CD4-positive, alpha-beta T cell treated with Interleukin-6 at 100 ng/mL for 8 hours (primary cell): ENCODE results near the gene ASCL5.
"Not testable (repeated sequence)": the region's sequence is repeated elsewhere in the genome, so short reads cannot be mapped to it uniquely, and the experiment has no call there.

Experiments
- DNase-seq: peaks from one replicate; pipeline ENCODE4 v3.0.0-alpha.2; 2020; ENCODE audit warnings: mixed read lengths, low spot score

The ASCL5 gene

GRCh38 chr1:201126832-201127754, at the start of gene ASCL5:
TSS of gene ASCL5 (minus strand) at chr1:201127184. CDS start at chr1:201115372, 11,812 bp downstream.
- DNase-seq = no peak

- no peak for DNase-seq
These were observed 49.0 kb upstream of the ASCL5 start for GRCh38 chr1:201175820-201176500.

GRCh38 chr1:201173736-201174135, 46.8 kb upstream of the ASCL5 start:
- DNase-seq = no peak

DNA sequence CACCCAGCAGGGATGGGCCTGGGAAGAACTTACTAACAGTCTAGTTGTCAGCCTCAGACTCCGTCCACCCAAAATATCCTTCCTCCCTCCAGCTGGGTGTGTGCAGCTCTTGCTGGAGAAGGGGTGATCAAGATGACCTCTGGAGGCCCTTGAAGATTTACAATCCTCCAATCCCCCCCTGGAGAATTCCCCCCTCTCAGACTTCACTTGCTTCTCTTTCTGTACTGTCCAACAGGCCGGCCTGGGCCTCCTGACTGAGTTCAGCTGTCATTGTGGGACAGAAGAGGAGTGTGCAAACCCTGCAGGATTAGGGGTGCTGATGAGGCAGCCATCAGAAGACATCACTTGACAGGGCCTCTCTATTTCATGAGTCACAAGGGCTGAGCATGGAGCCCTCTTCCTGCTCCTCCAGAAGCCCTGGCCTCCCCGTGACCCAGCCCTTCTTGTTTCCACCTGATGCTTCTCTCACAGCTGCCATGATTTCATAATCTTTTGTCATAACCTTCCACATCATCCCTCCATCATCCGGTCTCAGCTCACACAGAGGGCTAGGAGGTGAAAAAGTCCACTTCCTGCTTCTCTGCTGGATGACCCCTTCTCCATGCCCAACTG, 46.1 kb upstream of the ASCL5 start:
- no peak for DNase-seq

- DNase-seq = no peak
These were observed 45.3 kb upstream of the ASCL5 start for GRCh38 chr1:201172326-201172725.

- DNase-seq = peak; percentile 6
These were observed 44.4 kb upstream of the ASCL5 start for GRCh38 chr1:201171063-201172036.

DNA sequence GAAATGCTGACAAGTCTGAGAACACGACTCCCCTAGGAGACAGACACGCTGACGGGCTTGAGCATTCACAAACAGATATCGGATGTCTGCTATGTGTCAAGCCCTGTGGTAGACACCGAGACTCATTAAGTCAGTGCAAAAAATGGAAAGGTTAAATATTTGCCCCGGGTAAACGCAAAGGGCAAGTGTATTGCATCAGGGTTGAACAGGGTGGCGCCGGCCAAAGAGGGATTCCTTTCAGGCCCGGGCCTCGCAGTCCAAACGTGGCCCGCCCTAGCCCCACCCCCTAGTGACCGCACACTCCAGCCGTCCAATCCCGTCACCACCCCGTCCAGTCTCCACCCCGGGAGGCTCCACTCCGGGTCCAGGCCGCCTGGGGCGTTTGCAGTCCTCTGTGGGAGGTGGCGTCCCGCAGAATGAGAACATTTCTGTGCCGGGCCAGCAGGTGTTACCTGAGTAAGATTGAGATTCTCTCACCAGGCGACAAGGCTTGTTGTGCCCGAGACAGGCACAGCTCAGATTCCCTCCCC, 43.6 kb upstream of the ASCL5 start:
- DNase-seq = peak; percentile 68

DNA sequence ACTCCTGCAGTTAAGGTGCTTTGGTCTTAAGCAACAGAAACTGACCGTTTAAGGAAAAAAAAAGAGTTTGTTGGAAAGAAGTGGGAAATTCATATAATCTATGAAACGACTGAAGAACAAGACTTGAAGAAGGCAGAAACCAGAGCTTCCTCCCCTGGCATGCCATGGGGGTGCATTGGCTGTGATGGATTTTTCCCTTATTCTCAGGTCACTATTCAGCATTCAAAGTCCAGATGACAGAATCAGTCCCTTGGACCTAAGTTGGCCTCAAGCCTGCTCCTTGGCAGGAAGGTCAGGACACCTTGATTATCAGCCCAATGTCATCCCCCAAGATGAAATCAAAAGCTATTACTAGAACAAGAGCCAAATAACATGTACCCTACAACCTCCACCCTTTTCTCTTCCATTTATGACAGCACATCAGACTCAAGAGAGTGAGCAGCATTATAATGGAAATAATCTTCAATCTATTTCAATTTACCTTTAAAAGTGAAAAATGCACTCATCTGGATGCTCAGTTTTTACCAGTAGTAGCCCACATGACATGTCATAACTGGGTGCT, 43.1 kb upstream of the ASCL5 start:
- DNase-seq = no peak

- no peak for DNase-seq
These were observed 42.2 kb upstream of the ASCL5 start for GRCh38 chr1:201169203-201169602.

DNA sequence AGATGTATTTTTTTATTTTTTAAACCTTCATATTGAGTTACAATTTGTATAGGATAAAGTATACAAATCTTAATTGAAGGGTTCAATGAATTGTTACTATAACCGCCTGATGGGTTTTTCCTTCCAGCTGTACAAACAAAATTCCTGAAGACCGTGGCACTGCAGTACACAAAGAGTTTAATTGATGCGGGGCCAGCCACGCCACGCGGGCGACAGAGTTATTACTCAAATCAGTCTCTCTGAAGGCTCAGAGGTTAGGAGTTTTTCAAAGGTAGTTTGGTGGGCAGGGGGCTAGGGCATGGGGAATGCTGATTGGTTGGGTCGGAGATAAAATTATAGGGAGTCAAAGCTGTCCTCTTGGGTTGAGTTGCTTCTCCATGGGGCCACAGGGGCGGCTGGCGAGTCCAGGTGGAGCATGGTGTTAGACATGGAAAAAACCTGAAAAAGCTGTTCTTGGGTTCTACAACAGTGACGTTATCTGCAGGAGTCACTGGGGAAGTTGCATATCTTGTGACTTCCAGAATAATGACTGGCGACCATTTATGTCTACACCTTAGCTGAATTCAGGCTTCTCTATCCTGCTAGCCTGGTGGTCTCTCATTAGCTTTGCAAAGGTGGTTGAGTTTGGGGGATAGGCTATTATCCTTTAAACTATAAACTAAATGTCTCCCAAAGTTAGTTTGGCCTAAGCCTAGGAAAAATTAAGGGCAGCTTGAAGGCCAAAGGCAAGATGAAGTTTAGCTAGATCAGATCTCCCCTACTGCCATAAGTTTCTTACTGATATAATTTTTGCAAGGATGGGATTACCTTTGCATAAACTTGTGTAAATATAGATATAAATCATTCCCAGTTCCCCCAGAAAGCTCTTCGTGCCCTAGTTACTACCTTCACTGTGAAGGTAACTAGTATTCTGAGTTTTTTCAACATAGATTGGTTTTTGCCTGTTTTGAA, 40.3 kb upstream of the ASCL5 start:
- no peak for DNase-seq

GRCh38 chr1:201164645-201165044, 37.7 kb upstream of the ASCL5 start:
- DNase-seq = no peak

GRCh38 chr1:201163707-201164106, 36.7 kb upstream of the ASCL5 start:
- DNase-seq = no peak

DNA sequence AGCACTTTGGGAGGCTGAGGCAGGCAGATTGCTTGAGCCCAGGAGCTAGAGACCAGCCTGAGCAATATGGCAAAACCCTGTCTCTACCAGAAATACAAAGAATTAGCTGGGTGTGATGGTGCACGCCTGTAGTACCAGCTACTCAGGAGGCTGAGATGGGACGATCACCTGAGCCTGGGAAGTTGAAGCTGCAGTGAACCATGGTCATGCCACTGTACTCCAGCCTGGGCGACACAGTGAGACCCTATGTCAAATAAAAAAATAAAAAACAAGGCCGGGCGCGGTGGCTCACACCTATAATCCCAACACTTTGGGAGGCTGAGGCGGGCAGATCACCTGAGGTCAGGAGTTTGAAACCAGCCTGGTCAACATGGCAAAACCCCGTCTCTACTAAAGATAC, 36.1 kb upstream of the ASCL5 start:
- not testable (repeated sequence) for DNase-seq

- DNase-seq = no peak
These were observed 31.0 kb upstream of the ASCL5 start for GRCh38 chr1:201157949-201158348.

GRCh38 chr1:201156819-201157218, 29.8 kb upstream of the ASCL5 start:
- no peak for DNase-seq

DNA sequence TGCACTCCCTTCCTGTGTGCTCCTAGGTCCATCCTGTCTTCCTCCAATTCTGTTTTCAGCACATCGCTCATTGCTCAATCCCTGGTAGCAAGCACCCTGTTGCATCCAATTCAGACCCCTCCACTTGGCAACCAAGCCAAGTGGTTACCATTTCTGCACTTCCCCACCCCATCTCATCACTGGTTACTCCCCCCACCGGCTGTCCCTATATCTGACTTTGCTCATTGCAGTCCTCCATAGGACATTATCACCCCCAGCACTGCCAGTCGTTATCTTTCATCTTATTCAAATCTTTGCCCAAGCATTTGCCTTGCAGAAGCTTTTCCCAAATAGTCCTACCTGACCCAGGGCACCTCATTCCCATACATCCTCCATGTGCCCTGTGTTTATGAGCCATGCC, 29.4 kb upstream of the ASCL5 start:
- DNase-seq = no peak

- no peak for DNase-seq
These were observed 28.4 kb upstream of the ASCL5 start for GRCh38 chr1:201155354-201155753.

- DNase-seq = peak; percentile 97
These were observed 27.6 kb upstream of the ASCL5 start, which contains the start of gene TMEM9 for GRCh38 chr1:201154389-201155165. TSS of gene TMEM9 (minus strand) at chr1:201154474. CDS start at chr1:201153923, 551 bp downstream.
